Measurements from ENCODE around the gene AKAP8L. TPM values are rescaled to one million over a fixed set of nuclear protein-coding genes. Genes with fewer than 3 reads are reported as not detected.

The AKAP8L gene
- total and polyA plus RNA-seq, 4 donors = 16.4 to 67.1 (median 42.9) TPM

GRCh38 chr19:15371786-15372380, 46.9 kb downstream of the AKAP8L start:
- H3K27me3 ChIP-seq (ENCODE audit: control insufficient read depth in 4 of 4, insufficient read depth in 4 of 4, low read length in 3 of 4) = no peaks in the 10 kb centered on the region
- H3K36me3 ChIP-seq (ENCODE audit: control insufficient read depth in 4 of 4, insufficient read depth in 3 of 4, low read depth in 1 of 4, low read length in 3 of 4) = peaks cover 18 to 62% (median 28%) of the 10 kb centered on the region in 4 donors
- no peak overlapping the region for H3K27ac ChIP-seq (ENCODE audit: low read depth in 1 of 2, low read length in 2 of 2)
- WGBS = 96% methylated on average over 17 of the region's 17 CpGs
- H3K4me3 ChIP-seq (ENCODE audit: low read depth in 1 of 3, low read length in 3 of 3) = no peak overlapping the region
- no peak overlapping the region for H3K9ac ChIP-seq (ENCODE audit: low read depth in 1 of 2, low read length in 2 of 2)
- TF ChIP-seq ZBTB33 (IDR thresholded peaks at IDR 0.05) = no peak
- H3K4me1 ChIP-seq (ENCODE audit: control insufficient read depth in 4 of 4, insufficient read depth in 4 of 4, low read length in 3 of 4) = peaks cover 21 to 41% (median 25%) of the 10 kb centered on the region in 4 donors
- DNase-seq (ENCODE audit: low spot score) = no peak
- no peaks in the 10 kb centered on the region for H3K9me3 ChIP-seq (ENCODE audit: control insufficient read depth in 4 of 4, low read length in 3 of 4)

- Histone ChIP-seq H3K9me3 (ENCODE audit: control insufficient read depth in 4 of 4, low read length in 3 of 4) (no peaks in the 10 kb centered on the region), H3K36me3 (ENCODE audit: control insufficient read depth in 4 of 4, insufficient read depth in 3 of 4, low read depth in 1 of 4, low read length in 3 of 4) (peaks cover 19 to 64% (median 30%) of the 10 kb centered on the region in 4 donors), H3K4me3 (ENCODE audit: low read depth in 1 of 3, low read length in 3 of 3) (no peak overlapping the region), H3K9ac (ENCODE audit: low read depth in 1 of 2, low read length in 2 of 2) (no peak overlapping the region), H3K4me1 (ENCODE audit: control insufficient read depth in 4 of 4, insufficient read depth in 4 of 4, low read length in 3 of 4) (peaks cover 17 to 34% (median 20%) of the 10 kb centered on the region in 4 donors), H3K27ac (ENCODE audit: low read depth in 1 of 2, low read length in 2 of 2) (no peak overlapping the region), H3K27me3 (ENCODE audit: control insufficient read depth in 4 of 4, insufficient read depth in 4 of 4, low read length in 3 of 4) (no peaks in the 10 kb centered on the region)
- 98% methylated on average over 7 of the region's 7 CpGs for WGBS
- DNase-seq (ENCODE audit: low spot score) = no peak
- no peak for TF ChIP-seq GABPA (IDR thresholded peaks at IDR 0.05 in 1 of 2, conservative IDR thresholded peaks at IDR 0.05 in 1 of 2)
- TF ChIP-seq CTCF (IDR thresholded peaks at IDR 0.05; ENCODE audit: low read depth, low read length, missing input control) = no peak
- TF ChIP-seq MAX (IDR thresholded peaks at IDR 0.05) = no peak
- TF ChIP-seq TAF1 (conservative IDR thresholded peaks at IDR 0.05) = no peak
- no peak for TF ChIP-seq FOXA1 (IDR thresholded peaks at IDR 0.05)
- TF ChIP-seq ZBTB33 (IDR thresholded peaks at IDR 0.05) = no peak
- TF ChIP-seq REST (IDR thresholded peaks at IDR 0.05) = no peak
- no peak for TF ChIP-seq RAD21 (IDR thresholded peaks at IDR 0.05)
- no peak for TF ChIP-seq YY1 (IDR thresholded peaks at IDR 0.05)
- TF ChIP-seq ATF3 (IDR thresholded peaks at IDR 0.05) = no peak
- no peak for TF ChIP-seq RXRA (IDR thresholded peaks at IDR 0.05)
Measured at GRCh38 chr19:15371119-15371518, 47.7 kb downstream of the AKAP8L start.
